ENCODE data around the gene SLC35B2.

SLC35B2 gene

GRCh38 chr6:44253307-44254101 is 3.8 kb downstream of the SLC35B2 start:
- in situ Hi-C loops (cut with MboI; ENCODE audit: low pct_unique_long_range_greater_than_20kb, low sequenced_read_pairs, unreplicated experiment): no loop called here
- no peak for DNase-seq (ENCODE audit: low spot score)
- TF ChIP-seq, protein P1, sequence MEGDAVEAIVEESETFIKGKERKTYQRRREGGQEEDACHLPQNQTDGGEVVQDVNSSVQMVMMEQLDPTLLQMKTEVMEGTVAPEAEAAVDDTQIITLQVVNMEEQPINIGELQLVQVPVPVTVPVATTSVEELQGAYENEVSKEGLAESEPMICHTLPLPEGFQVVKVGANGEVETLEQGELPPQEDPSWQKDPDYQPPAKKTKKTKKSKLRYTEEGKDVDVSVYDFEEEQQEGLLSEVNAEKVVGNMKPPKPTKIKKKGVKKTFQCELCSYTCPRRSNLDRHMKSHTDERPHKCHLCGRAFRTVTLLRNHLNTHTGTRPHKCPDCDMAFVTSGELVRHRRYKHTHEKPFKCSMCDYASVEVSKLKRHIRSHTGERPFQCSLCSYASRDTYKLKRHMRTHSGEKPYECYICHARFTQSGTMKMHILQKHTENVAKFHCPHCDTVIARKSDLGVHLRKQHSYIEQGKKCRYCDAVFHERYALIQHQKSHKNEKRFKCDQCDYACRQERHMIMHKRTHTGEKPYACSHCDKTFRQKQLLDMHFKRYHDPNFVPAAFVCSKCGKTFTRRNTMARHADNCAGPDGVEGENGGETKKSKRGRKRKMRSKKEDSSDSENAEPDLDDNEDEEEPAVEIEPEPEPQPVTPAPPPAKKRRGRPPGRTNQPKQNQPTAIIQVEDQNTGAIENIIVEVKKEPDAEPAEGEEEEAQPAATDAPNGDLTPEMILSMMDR (IDR thresholded peaks at IDR 0.05; ENCODE audit: extremely low read depth, insufficient read depth, missing control alignments): peak; percentile 76

GRCh38 chr6:44251576-44252524 is 5.5 kb downstream of the SLC35B2 start:
- DNase-seq (ENCODE audit: low spot score): no peak
- TF ChIP-seq, protein P1 (IDR thresholded peaks at IDR 0.05; ENCODE audit: extremely low read depth, insufficient read depth, missing control alignments): no peak
- in situ Hi-C loops (cut with MboI; ENCODE audit: low pct_unique_long_range_greater_than_20kb, low sequenced_read_pairs, unreplicated experiment): no loop called here

DNA sequence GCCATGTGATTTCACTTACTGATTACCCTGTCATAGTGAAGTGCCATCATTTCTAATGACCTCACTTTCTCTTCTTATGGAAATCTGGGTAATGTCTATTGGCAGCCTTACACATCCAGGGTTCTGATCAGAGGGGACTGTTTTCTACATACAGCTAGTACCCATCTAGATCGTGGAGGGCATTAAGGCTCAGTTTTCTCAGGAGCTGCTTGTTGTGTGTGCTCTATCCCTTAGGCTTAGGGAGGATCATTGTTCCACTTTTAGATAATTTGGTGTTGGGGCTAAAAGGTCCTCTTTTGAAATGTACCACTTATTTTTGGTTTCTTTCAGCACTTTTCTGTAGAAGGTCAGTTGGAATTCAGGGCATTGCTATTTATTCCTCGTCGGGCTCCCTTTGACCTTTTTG is 6.6 kb downstream of the SLC35B2 start:
- in situ Hi-C loops (cut with MboI; ENCODE audit: low pct_unique_long_range_greater_than_20kb, low sequenced_read_pairs, unreplicated experiment): no loop called here
- TF ChIP-seq, protein P1 (IDR thresholded peaks at IDR 0.05; ENCODE audit: extremely low read depth, insufficient read depth, missing control alignments): no peak
- no peak for DNase-seq (ENCODE audit: low spot score)

DNA sequence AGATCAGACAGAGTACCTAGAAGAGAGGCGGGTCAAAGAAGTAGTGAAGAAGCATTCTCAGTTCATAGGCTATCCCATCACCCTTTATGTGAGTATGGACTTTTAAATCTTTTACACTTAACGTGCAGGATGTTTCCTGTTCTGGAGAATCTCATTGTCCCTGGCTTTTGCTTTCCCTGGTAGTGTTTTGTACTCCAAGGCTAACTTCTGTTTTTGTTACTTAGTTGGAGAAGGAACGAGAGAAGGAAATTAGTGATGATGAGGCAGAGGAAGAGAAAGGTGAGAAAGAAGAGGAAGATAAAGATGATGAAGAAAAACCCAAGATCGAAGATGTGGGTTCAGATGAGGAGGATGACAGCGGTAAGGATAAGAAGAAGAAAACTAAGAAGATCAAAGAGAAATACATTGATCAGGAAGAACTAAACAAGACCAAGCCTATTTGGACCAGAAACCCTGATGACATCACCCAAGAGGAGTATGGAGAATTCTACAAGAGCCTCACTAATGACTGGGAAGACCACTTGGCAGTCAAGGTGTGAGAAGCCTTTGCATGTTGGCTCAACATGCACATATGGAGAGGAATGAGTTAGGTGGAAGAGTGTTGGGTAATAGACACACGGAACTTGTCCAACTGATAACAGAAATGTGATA is 7.1 kb downstream of the SLC35B2 start:
- in situ Hi-C loops (cut with MboI; ENCODE audit: low pct_unique_long_range_greater_than_20kb, low sequenced_read_pairs, unreplicated experiment): no loop called here
- TF ChIP-seq, protein P1 (IDR thresholded peaks at IDR 0.05; ENCODE audit: extremely low read depth, insufficient read depth, missing control alignments): no peak
- DNase-seq (ENCODE audit: low spot score): no peak

- TF ChIP-seq, protein P1 (IDR thresholded peaks at IDR 0.05; ENCODE audit: extremely low read depth, insufficient read depth, missing control alignments): no peak
- in situ Hi-C loops (cut with MboI; ENCODE audit: low pct_unique_long_range_greater_than_20kb, low sequenced_read_pairs, unreplicated experiment): no loop called here
- DNase-seq (ENCODE audit: low spot score): no peak
Observed at GRCh38 chr6:44249082-44249748, 8.1 kb downstream of the SLC35B2 start.

DNA sequence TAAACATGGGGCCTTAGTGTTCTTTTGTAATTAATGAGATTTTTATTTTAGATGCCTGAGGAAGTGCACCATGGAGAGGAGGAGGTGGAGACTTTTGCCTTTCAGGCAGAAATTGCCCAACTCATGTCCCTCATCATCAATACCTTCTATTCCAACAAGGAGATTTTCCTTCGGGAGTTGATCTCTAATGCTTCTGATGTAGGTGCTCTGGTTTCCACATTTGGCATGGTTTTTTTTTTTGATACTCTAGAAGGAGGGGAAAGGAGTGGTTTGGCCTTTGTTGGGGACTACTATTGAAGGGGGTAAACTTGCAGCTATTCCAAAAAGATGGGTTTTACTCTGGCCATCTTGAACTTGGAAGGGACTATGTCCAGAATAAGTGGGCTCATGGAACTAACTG is 8.7 kb downstream of the SLC35B2 start:
- DNase-seq (ENCODE audit: low spot score): no peak
- in situ Hi-C loops (cut with MboI; ENCODE audit: low pct_unique_long_range_greater_than_20kb, low sequenced_read_pairs, unreplicated experiment): no loop called here
- TF ChIP-seq, protein P1 (IDR thresholded peaks at IDR 0.05; ENCODE audit: extremely low read depth, insufficient read depth, missing control alignments): no peak
